CD4-positive, alpha-beta T cell treated with Interleukin-17A for 4 hours (primary cell): ENCODE data around the gene SYCN.
"Not testable (repeated sequence)": the region's sequence is repeated elsewhere in the genome, so short reads cannot be mapped to it uniquely, and the experiment has no call there.

Experiments
- DNase-seq: peaks from one replicate; pipeline ENCODE4 v3.0.0-alpha.2; 2020; ENCODE audit warnings: mixed read lengths

Gene SYCN

GRCh38 chr19:39223703-39224279 is 19.7 kb upstream of the SYCN start:
- no peak for DNase-seq

- not testable (repeated sequence) for DNase-seq
These were observed 15.0 kb upstream of the SYCN start for GRCh38 chr19:39219108-39219507.

GRCh38 chr19:39218230-39219007 is 14.4 kb upstream of the SYCN start:
- no peak for DNase-seq

GRCh38 chr19:39217094-39217493 is 13.0 kb upstream of the SYCN start:
- DNase-seq = no peak

GRCh38 chr19:39215323-39215722 is 11.3 kb upstream of the SYCN start:
- DNase-seq = not testable (repeated sequence)

GRCh38 chr19:39212375-39212742 is 8.3 kb upstream of the SYCN start:
- DNase-seq = peak; percentile 71

GRCh38 chr19:39211731-39212374 is 7.8 kb upstream of the SYCN start:
- DNase-seq = no peak

GRCh38 chr19:39209196-39209595 is 5.1 kb upstream of the SYCN start:
- DNase-seq = no peak

- DNase-seq = no peak
These were observed 4.2 kb upstream of the SYCN start for GRCh38 chr19:39208175-39208795.

GRCh38 chr19:39207293-39207836 is 3.3 kb upstream of the SYCN start:
- DNase-seq = no peak

- no peak for DNase-seq
These were observed 2.1 kb upstream of the SYCN start for GRCh38 chr19:39206122-39206521.

GRCh38 chr19:39205449-39205764 is 1.3 kb upstream of the SYCN start:
- no peak for DNase-seq

- no peak for DNase-seq
These were observed 1.1 kb downstream of the SYCN start for GRCh38 chr19:39202998-39203355.

- DNase-seq = no peak
These were observed 3.3 kb downstream of the SYCN start for GRCh38 chr19:39200803-39201115.

GRCh38 chr19:39200066-39200802 is 3.8 kb downstream of the SYCN start:
- DNase-seq = no peak

GRCh38 chr19:39199025-39199424 is 5.0 kb downstream of the SYCN start:
- DNase-seq = no peak

- DNase-seq = no peak
These were observed 6.3 kb downstream of the SYCN start for GRCh38 chr19:39197808-39198207.

- peak; percentile 14 for DNase-seq
These were observed 7.1 kb downstream of the SYCN start, which contains the start of gene NCCRP1 for GRCh38 chr19:39196860-39197562. Gene NCCRP1, plus strand, starts transcription at chr19:39196964. Its CDS starts 19 bp downstream, at chr19:39196983.

- no peak for DNase-seq
These were observed 7.7 kb downstream of the SYCN start for GRCh38 chr19:39196320-39196719.

GRCh38 chr19:39195755-39196154 is 8.3 kb downstream of the SYCN start:
- DNase-seq = peak; percentile 29

GRCh38 chr19:39194832-39195542 is 9.1 kb downstream of the SYCN start:
- no peak for DNase-seq

GRCh38 chr19:39193803-39194202 is 10.3 kb downstream of the SYCN start:
- DNase-seq = no peak
